Type B pancreatic cell (in vitro differentiated cells): Measurements from ENCODE around the gene PEAK1. TPM values are rescaled to one million over a fixed set of nuclear protein-coding genes. Genes with fewer than 3 reads are reported as not detected.

Experiments used
- DNase-seq: peaks from one replicate; pipeline ENCODE4 v3.0.0; 2021; ENCODE audit warnings: mixed read lengths; ENCODE audit not compliant: unreplicated experiment; ENCODE audit errors: extremely low spot score
- H3K27ac Mint-ChIP-seq: 2 replicates; pipeline ENCODE4 v1.8.0; 2021; ENCODE audit warnings: mild to moderate bottlenecking, mixed read lengths
- H3K27me3 Mint-ChIP-seq: 2 replicates; pipeline ENCODE4 v1.8.0; 2021; ENCODE audit warnings: mixed read lengths
- H3K36me3 Mint-ChIP-seq: 2 replicates; pipeline ENCODE4 v1.8.0; 2021; ENCODE audit warnings: mixed read lengths
- H3K4me1 Mint-ChIP-seq: one replicate; pipeline ENCODE4 v1.8.0; 2021; ENCODE audit warnings: mixed read lengths; ENCODE audit not compliant: unreplicated experiment
- H3K4me3 Mint-ChIP-seq: 2 replicates; pipeline ENCODE4 v1.8.0; 2021; ENCODE audit warnings: mild to moderate bottlenecking, mixed read lengths
- H3K9me3 Mint-ChIP-seq: 2 replicates; pipeline ENCODE4 v1.8.0; 2021; ENCODE audit warnings: mixed read lengths
- total RNA-seq: library from RNA; stranded (reverse); gene quantifications from 2 replicates; pipeline ENCODE4 v1.2.1, GENCODE V29; 2021; ENCODE audit warnings: low replicate concordance
- TF ChIP-seq, protein P1 (sequence below): fragments of 200-600 bp; sonication (generic); conservative IDR thresholded peaks from 2 replicates; pipeline ENCODE4 v1.5.0; 2021; ENCODE audit warnings: antibody characterized with exemption, mild to moderate bottlenecking

PEAK1 gene
- total RNA-seq, 1 donor from 2014 or later: 35.0 TPM

DNA sequence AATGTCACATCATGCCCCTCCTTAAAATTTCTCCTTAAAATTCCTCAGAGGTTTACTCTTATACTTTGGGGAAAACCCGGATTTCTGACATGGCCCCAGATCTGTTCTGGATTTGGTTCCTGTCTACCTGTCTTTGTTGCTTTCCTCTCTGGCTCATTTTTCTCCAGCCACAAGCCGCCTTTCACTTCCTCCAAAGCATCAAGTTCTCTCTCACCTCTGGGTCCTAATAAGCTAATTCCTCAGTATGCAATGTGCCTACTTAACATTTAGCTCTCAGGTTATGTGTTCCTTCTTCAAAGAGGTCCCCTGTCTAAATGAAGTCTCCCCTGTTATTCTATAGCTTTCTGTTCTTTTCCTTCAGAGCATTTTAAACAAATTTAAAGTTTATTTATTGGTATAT is 16.9 kb upstream of the PEAK1 start:
- DNase-seq: no peak
- Mint-ChIP-seq H3K27me3 (no peaks in the 10 kb centered on the region), H3K27ac (no peak overlapping the region), H3K36me3 (peaks cover 16% of the 10 kb centered on the region), H3K4me3 (no peak overlapping the region), H3K4me1 (peaks cover 5% of the 10 kb centered on the region), H3K9me3 (no peaks in the 10 kb centered on the region)
- TF ChIP-seq, protein P1, sequence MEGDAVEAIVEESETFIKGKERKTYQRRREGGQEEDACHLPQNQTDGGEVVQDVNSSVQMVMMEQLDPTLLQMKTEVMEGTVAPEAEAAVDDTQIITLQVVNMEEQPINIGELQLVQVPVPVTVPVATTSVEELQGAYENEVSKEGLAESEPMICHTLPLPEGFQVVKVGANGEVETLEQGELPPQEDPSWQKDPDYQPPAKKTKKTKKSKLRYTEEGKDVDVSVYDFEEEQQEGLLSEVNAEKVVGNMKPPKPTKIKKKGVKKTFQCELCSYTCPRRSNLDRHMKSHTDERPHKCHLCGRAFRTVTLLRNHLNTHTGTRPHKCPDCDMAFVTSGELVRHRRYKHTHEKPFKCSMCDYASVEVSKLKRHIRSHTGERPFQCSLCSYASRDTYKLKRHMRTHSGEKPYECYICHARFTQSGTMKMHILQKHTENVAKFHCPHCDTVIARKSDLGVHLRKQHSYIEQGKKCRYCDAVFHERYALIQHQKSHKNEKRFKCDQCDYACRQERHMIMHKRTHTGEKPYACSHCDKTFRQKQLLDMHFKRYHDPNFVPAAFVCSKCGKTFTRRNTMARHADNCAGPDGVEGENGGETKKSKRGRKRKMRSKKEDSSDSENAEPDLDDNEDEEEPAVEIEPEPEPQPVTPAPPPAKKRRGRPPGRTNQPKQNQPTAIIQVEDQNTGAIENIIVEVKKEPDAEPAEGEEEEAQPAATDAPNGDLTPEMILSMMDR: no peak

DNA sequence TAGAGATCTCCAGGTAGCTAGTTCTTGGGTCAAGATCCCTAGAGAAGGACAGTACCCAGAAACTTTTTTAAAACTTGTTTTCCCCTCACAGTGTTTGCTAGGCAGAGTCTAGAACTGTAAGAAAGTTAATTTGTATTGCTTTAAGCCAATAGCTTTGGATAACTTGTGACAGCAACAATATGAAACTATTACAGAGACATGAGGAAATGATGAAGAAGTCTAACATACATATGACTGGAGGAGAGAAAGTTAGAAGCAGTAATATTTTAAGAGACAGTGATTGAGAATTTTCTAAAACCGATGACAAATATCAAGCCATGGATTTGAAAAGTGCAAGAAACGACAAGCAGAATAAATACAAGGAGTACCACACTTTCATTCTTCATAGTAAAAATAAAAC is 10.7 kb upstream of the PEAK1 start:
- peaks cover 13% of the 10 kb centered on the region for H3K4me1 Mint-ChIP-seq
- no peak for DNase-seq
- peaks cover 13% of the 10 kb centered on the region for H3K36me3 Mint-ChIP-seq
- no peak overlapping the region for H3K4me3 Mint-ChIP-seq
- H3K27me3 Mint-ChIP-seq: no peaks in the 10 kb centered on the region
- H3K27ac Mint-ChIP-seq: no peak overlapping the region
- TF ChIP-seq, protein P1: no peak
- no peaks in the 10 kb centered on the region for H3K9me3 Mint-ChIP-seq

DNA sequence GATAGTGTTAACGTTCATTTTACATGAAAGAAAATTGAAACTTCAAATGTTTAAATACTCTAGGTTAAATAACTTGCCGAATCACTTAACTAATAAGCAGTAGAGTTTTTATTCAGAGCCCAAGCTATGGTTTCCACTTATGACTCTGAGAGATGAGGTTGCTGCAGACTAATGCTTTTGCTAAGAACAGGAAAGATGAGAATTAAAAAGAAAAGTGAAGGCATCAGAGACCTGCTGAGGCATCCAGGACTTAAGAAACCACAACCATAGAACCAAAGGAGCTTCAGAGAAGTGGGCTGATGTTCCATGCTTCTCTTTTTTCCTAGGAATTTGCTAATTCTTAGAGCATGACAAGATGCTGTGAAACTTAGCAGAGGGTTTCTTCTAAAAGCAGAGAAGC is 10.3 kb upstream of the PEAK1 start:
- H3K27me3 Mint-ChIP-seq: no peaks in the 10 kb centered on the region
- H3K9me3 Mint-ChIP-seq: no peaks in the 10 kb centered on the region
- no peak overlapping the region for H3K27ac Mint-ChIP-seq

DNA sequence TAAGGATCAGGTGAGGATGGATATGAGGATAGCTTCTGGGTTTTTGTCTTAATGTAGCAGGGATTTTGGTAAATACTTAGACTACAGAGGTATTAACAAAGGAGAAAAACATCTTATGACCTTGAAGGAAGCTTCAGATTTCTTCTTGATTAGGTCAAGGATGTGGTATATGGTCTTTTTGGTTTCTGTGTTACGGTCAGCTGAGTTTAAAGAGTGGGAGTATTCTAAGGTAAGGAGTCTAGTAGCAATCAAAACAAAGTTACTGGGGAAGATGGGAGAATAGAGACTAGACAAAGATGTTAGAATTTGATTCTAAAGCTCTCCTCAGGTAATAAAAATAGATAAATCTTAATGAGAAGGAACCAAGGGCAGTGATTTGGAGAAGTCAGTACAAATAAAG is 7.0 kb upstream of the PEAK1 start:
- Mint-ChIP-seq H3K9me3 (no peaks in the 10 kb centered on the region), H3K36me3 (peaks cover 3% of the 10 kb centered on the region), H3K27me3 (no peaks in the 10 kb centered on the region), H3K4me3 (no peak overlapping the region), H3K4me1 (peaks cover 30% of the 10 kb centered on the region), H3K27ac (no peak overlapping the region)
- DNase-seq: no peak
- TF ChIP-seq, protein P1: no peak

More for the DNA sequence above, 10.3 kb upstream of the PEAK1 start:
- no peak for DNase-seq
- Mint-ChIP-seq H3K4me1 (peaks cover 14% of the 10 kb centered on the region), H3K36me3 (peaks cover 12% of the 10 kb centered on the region), H3K4me3 (no peak overlapping the region)
- TF ChIP-seq, protein P1: no peak

DNA sequence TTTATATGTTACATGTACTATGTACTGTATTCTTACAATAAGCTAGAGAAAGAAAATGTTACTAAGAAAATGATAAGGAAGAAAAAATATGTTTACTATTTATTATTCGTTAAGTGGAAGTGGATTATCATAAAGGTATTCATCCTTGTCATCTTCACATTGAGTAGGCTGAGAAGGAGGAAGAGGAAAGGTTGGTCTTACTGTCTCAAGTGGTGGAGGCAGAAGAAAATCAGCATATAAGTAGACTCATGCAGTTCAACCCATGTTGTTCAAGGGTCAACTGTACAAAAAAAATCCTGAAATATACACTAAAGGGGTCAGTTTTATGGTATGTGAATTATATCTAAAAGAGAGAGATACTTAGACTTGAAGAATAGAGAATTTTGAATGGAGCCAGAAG is 6.5 kb upstream of the PEAK1 start:
- no peak overlapping the region for H3K4me3 Mint-ChIP-seq
- no peak overlapping the region for H3K27ac Mint-ChIP-seq
- H3K27me3 Mint-ChIP-seq: no peaks in the 10 kb centered on the region
- H3K36me3 Mint-ChIP-seq: peaks cover 3% of the 10 kb centered on the region
- no peaks in the 10 kb centered on the region for H3K9me3 Mint-ChIP-seq
- TF ChIP-seq, protein P1: no peak
- DNase-seq: no peak
- peaks cover 31% of the 10 kb centered on the region for H3K4me1 Mint-ChIP-seq

DNA sequence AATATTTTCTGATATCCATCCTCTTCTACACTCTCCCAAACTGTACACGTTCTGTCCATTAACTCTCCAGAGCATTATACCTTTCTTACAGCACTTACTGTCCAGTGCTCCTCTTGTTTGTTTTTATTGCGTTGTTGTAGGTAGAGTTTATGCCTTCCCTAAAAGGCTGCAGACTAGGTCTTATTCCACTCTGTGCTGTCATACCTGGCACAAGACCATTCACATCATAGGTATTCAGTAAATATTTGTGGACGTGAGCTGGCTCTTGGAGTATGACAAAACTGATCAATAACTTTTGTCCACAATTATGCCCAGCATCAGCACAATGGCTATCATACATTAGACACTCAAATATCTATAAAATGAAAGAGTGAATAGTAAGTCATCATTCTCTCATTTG is 5.2 kb upstream of the PEAK1 start:
- no peaks in the 10 kb centered on the region for H3K27me3 Mint-ChIP-seq
- H3K27ac Mint-ChIP-seq: peak overlapping the region; percentile 44
- DNase-seq: no peak
- no peak overlapping the region for H3K4me3 Mint-ChIP-seq
- H3K4me1 Mint-ChIP-seq: peaks cover 28% of the 10 kb centered on the region
- TF ChIP-seq, protein P1: no peak
- H3K9me3 Mint-ChIP-seq: no peaks in the 10 kb centered on the region
- no peaks in the 10 kb centered on the region for H3K36me3 Mint-ChIP-seq
